Measurements from ENCODE around the gene IFNL2.

GRCh38 chr19:39296906-39297305, 28.7 kb downstream of the IFNL2 start:
- TF ChIP-seq CTCF (IDR thresholded peaks at IDR 0.05 in 4 of 5, conservative IDR thresholded peaks at IDR 0.05 in 1 of 5) (no peak), POLR2A (IDR thresholded peaks at IDR 0.05) (no peak)
